AG10803 (cell line): Measurements from ENCODE around the gene NUP133.

Experiments used
- DNase-seq: peaks from one replicate; pipeline ENCODE4 v3.0.0; 2010; ENCODE audit warnings: low read depth
- H3K4me3 ChIP-seq: 2 replicates; pipeline ENCODE4 v1.5.1; 2011; ENCODE audit warnings: mild to moderate bottlenecking, low read length, control low read depth
- CTCF ChIP-seq: conservative IDR thresholded peaks from 2 replicates; pipeline ENCODE4 v1.5.1; 2011; ENCODE audit warnings: mild to moderate bottlenecking, low read length, control low read depth, inconsistent platforms

The NUP133 gene

GRCh38 chr1:229507951-229508822, at the start of gene NUP133:
NUP133 (minus strand) TSS chr1:229508341; CDS start chr1:229508249, 92 bp downstream.
- peak within 1 kb of the TSS; percentile 93 for H3K4me3 ChIP-seq
- no peak for TF ChIP-seq CTCF
- DNase-seq = peak; percentile 97

GRCh38 chr1:229557200-229557850, 49.2 kb upstream of the NUP133 start:
- no peak for TF ChIP-seq CTCF
- peak; percentile 48 for DNase-seq
- peak overlapping the region; percentile 84 for H3K4me3 ChIP-seq

GRCh38 chr1:229554886-229555621, 46.9 kb upstream of the NUP133 start:
- no peak for TF ChIP-seq CTCF
- H3K4me3 ChIP-seq = no peak overlapping the region

GRCh38 chr1:229553621-229554130, 45.5 kb upstream of the NUP133 start:
- DNase-seq = no peak
- H3K4me3 ChIP-seq = no peak overlapping the region
- TF ChIP-seq CTCF = no peak

More at GRCh38 chr1:229554886-229555621, 46.9 kb upstream of the NUP133 start:
- peak; percentile 29 for DNase-seq

GRCh38 chr1:229552732-229553131, 44.6 kb upstream of the NUP133 start:
- TF ChIP-seq CTCF = no peak
- DNase-seq = no peak
- no peak overlapping the region for H3K4me3 ChIP-seq

GRCh38 chr1:229550812-229551567, 42.8 kb upstream of the NUP133 start:
- no peak for DNase-seq
- no peak overlapping the region for H3K4me3 ChIP-seq
- no peak for TF ChIP-seq CTCF
